Suppressor macrophage (primary cell): Measurements from ENCODE around the gene TPD52L2.
"Not testable (repeated sequence)": the region's sequence is repeated elsewhere in the genome, so short reads cannot be mapped to it uniquely, and the experiment has no call there.

Experiments
- DNase-seq, 4 experiments: peaks; one replicate each; pipeline ENCODE4 v3.0.0-alpha.2; 2020 to 2022

TPD52L2 gene

DNA sequence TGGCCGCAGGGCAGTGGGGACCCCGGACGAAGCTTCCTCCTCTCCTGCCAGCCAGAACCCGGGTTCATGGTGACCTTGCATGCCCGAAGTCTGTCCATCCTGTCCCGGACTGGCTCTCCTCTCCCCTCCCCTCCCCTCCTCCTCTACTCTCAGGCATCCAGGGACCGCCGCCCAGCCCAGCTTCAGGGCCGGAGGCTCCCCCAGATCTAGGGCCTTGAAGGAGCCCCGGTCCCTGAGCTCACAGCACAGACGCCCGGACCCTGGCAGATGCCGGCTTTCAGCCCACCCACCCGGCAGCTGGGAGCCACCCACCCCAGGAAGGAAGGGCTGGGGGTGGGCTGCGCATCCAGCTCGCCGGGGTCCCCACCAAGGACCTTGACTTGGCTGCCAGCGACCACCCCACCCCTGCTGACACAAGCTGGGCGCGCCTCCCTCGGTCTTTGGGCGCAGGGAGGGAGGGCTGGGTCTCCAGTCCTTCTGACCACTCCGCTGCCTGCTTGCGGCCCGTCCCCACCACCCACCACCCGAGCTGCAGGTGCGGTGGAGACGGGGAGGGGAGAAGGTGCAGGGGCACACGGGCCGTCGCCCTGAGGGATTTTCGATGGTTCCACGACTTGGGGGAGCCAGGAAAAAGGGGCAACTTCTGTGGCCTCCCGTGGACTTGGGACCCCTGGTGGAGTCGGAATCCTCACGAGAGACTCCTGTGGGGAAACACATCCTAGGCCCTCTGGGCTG is 9.5 kb upstream of the TPD52L2 start:
- DNase-seq: no peak

DNA sequence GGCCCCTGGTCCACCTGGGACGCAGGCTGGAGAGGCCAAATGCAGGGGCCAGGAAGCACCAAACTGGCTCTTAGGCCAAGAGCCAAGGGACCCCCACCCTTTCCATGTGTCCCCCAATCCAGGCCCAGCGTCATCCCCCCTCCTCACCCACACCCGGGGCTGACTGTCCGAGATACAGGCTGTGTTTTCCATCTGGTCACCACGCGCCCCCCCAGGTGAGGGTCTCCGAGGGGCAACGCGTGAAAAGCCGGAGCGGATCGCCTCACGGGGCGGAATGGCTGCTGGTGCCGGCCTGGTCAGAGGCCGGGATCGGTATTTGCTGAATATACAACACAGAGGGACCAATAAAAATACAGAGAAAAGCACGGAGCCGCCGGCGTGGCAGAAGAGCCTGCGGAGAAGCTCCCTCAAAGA is 9.0 kb upstream of the TPD52L2 start:
- no peak for DNase-seq

DNA sequence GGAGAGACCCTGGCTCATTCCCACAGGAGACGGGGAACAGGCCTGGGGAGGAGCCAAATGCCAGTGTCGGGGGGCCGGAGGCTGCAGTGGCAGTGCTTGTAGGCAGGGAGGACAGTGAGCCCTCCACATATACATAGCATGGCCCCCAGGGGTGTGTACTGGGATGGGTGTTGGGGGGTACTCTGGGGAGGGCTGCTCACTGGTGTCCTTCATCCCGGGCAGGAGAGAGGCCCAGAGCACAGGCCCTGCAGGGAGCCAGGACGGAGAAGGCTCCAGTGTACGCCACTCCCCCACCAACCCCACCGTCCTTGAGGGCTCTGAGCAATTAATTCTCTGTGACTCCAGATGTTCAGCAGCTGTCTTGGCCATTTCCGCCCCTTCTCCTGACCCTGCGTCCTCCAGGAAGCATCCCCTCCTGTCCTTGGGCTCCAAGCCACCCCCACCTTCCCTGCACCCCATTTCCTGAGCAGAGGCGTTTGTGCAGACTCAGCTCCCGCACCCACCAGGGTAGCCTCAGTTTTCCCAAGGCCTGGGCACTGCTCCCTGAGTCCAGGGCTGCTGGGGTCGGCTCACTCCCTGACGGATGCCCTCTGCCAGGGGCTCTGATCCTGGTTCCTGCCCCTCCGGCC is 7.2 kb upstream of the TPD52L2 start:
- peak in 1 of 4 experiments; percentile 49 for DNase-seq

DNA sequence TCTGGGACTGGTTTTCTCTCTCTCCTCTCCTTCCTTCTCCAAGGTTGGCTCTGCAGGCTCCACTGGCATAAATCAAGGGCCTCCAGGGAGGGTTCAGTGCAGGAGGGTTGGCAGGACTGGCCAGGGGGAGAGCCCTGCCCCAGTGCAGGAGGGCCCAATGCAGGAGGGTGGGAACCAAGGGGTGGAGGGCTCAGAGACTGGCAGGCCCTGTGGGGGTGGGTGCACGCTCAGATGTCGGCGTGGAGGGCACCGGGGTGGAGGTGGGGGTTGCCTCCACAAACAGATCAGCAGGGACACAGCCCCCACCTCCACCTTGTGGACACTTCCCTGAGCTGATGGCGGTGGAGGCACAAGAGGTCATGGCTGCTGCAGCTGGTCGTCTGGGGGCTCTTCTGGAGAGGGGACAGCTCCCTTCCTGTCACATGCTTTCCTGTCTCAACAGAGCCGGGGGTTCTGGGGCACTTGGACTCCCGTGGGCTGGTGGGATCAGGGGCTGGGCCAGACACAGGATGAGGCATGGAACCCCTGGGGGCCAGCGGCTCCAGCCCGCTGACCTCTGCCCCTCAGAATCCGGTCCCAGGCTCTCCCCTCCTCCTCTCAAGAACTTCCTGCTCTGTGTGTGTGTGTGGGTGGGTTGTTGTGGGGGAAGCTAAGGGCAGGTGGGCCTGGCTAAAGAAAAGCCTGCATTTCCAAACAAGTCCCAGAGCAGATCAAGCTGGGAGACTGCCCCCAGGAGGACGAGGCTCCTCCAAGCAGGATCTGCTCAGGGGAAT is 6.5 kb upstream of the TPD52L2 start:
- peak; percentile 34 to 77 (median 68) for DNase-seq

DNA sequence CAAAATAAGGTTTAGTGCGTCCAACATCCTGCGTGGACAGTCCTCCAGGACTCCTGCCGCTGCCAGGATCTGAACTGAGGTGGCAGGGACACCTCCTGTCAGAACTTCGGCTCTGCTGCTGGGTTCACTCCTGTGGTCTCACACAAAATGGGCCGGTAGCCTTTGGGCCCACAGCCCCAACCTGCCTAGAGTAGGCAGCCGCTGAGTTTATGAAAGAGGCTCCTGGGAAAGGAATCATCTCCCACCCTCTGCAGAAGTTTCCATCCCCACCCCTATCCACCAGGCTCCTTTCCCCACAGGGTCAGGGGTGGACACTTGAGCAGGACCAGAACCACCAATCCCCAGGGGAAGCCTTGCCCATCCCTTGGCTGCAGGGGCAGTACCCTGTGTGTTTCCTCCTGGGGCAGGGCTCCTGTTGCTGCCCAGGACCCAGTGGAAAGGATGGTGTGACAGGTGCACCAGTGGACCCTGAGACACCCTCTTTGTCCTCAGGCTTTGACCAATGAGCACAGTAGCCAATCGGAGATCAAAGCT is 5.8 kb upstream of the TPD52L2 start:
- DNase-seq: no peak

DNA sequence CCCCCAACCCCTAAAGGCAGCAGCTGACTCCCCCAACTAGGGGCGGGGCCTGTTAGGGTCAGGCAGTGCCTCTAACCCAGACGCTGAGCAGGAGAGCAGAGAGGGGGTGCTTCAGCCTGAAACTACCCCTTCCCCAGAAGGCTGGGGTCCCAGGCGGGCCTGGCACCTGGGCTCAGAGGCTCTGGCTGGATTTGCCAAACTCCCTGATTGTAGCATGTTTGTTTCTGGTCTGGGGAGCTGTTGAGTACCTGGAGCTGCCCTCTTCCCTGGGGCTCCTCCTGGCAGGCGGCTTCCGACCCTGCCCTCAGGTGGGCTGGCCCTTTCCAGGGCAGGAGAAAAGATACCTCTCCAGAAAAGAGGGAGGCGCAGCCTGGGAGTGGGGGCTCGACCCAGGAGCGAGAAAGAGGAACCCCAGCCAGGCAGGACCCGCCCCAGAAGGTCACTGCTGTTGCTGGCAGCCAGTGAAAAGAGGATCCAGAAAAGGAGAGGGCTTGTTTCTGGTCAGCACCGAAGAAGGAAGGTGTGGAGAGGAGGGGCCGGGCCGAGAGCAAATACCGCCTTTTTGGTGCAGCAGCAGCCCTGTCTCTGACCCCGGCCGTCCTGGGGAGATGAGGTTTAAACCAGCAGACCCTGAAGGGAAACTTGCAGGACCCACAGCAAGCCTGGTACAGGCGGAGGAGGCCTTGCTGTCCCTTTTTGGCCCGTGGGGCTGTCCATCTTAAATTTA is 4.6 kb upstream of the TPD52L2 start:
- DNase-seq: peak; percentile 65 to 84 (median 82)

DNA sequence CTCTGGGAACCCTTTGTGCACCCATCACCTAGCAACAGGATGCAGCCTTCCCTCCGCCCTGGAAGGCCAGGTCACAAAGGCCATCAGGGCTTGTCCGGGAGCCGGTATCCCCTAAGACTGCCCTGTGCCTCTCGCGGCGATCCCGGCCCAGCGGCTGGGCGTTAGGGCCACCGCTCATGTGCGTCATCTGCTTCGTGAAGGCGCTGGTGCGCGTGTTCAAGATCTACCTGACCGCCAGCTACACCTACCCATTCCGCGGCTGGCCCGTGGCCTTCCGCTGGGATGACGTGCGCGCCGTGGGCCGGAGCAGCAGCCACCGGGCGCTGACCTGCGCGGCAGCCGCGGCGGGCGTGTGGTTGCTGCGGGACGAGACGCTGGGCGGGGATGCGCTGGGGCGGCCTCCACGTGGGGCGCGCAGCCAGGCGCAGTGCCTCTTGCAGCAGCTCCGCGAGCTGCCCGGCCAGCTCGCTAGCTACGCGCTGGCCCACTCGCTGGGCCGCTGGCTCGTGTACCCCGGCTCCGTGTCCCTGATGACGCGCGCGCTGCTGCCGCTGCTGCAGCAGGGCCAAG is 3.6 kb upstream of the TPD52L2 start, which contains the start of gene ABHD16B:
ABHD16B (plus strand) TSS at position 134 of the 570 bp plus-strand sequence; CDS start at position 177, 43 bp downstream.
- DNase-seq: no peak

DNA sequence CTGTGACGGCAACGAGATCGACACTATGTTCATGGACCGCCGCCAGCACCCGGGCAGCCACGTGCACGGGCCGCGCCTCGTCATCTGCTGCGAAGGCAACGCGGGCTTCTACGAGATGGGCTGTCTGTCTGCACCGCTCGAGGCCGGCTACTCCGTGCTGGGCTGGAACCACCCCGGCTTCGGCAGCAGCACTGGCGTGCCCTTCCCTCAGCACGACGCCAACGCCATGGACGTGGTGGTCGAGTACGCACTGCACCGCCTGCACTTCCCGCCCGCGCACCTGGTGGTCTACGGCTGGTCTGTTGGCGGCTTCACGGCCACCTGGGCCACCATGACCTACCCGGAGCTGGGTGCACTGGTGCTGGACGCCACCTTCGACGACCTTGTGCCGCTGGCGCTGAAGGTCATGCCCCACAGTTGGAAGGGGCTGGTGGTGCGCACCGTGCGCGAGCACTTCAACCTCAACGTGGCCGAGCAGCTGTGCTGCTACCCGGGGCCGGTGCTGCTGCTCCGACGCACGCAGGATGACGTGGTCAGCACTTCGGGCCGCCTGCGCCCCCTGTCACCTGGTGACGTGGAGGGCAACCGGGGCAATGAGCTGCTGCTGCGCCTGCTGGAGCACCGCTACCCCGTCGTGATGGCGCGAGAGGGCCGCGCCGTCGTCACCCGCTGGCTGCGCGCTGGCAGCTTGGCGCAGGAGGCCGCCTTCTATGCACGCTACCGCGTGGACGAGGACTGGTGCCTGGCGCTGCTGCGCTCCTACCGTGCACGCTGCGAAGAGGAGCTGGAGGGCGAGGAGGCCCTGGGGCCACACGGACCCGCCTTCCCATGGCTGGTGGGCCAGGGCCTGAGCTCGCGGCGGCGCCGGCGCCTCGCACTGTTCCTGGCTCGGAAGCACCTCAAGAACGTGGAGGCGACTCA is 2.8 kb upstream of the TPD52L2 start:
- DNase-seq: no peak

DNA sequence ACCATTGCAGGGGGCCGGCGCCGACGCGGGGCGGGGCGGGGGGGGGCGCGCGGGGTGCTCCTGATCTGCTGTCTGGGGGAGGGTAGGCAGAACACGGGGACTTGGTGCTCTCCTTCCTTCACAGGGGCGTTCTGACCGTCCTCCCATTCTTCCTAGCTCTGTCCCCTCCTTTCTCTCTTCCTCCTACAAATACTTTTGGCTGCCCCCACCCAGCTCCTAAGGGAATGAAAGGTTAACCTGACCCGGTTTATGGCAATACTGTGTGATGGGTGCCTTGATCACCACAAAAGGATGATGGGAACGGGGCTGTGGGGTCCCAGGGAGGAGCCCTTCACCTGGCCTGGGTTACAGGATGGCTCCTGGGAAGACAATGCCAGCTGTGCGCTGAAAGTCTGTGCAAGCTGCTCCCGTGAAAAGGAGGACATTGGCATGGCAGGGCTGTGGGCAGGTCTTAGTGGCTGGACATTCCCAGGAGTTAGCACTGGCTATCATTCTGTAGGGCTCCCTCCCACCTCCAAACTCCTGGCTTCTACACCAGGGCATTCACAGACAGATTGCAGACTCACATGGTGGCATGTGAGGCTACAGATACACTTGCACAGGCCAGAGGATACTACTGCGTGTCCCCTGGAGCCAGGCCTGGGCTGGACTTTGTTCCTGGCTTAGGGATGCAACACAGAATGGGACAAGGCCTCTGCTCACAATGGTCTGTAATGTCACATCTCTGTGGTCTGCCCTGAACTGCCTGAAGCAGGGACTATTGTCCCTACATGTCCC is 1.9 kb upstream of the TPD52L2 start:
- DNase-seq: no peak

DNA sequence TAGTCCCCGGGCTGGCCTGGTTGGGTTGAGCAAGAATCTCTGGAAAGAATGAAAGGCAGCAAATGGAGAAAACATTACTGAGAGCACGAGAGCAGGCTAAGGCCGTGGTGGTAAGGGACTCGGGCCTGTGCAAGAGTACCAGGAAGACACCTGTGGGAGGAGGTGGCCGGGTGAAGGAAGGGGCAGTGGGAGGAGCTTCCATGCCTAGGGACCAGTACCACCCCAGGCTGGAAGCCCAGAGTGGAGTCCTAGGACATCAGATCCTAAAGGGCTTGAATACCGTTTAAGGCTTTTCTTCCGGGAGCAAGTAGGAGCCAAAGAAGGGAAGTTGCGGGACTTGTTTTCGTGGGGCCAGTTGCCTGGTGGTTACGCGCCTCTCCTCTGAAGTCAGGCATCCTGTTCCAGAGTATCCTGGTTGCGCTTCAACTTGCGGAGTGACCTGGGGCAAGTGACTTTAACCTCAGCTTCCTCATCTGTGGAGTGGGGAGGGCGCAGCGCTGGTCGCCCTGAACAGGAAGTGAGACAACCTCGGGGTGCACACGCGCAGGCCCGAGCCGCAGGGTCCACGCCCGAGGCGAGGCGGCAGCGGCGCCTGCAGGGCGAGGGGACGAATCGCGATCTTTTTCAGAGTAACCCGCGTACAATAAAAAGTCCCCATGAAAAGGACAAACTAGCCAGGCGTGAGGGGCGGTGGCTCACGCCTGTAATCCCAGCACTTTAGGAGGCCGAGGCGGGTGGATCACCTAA is 1.1 kb upstream of the TPD52L2 start:
- DNase-seq: peak; percentile 97 to 99 (median 98)

DNA sequence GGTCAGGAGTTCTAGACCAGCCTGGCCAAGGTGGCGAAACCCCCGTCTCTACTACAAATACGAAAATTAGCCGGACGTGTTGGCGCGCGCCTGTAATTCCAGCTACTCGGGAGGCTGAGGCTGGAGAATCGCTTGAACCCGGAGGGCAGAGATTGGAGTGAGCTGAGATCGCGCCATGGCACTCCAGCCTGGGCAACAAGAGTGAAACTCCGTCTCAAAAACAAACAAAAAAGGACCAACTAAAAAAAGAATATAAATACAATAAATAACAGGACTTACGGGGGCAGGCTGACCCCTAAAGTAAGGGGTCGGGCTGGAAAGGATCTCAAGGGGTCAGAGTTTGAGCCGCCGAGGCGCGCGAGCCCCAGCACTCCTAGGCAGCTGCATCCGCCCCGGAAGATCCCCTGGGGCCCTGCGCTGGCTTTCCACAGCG is 509 bp upstream of the TPD52L2 start:
- DNase-seq: no peak

DNA sequence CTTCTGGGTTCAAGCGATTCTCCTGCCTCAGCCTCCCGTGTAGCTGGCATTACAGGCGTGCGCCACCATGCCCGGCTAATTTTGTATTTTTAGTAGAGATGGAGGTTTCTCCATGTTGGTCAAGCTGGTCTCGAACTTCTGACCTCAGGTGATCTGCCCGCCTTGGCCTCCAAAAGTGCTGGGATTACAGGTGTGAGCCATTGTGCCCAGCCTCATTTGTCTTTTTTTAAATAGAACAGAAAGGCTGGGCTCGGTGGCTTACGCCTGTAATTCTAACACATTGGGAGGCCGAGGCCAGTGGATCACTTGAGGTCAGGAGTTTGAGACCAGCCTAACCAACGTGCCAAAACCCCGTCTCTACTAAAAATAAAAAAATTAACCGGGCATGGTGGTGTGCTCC is 2.0 kb downstream of the TPD52L2 start:
- DNase-seq: not testable (repeated sequence)

DNA sequence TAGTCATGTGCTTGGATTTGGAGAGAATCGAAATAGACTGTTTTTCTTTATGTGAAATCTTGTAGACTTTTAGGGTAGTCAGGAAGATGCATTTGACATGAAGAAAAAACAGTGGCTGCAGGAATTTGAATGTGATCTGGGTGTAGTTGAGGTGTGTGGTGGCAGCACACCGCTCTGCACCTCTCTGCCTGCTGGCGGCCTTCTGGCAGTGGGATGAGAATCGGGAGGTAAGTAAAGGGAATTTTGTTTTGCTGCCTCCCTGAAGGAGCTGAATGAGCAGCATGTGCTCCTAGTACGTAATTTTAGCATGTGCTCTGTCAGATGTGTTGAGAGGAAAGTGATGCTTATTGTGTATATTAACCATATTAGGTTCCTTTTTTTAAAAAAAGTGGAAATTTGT is 3.2 kb downstream of the TPD52L2 start:
- no peak for DNase-seq

DNA sequence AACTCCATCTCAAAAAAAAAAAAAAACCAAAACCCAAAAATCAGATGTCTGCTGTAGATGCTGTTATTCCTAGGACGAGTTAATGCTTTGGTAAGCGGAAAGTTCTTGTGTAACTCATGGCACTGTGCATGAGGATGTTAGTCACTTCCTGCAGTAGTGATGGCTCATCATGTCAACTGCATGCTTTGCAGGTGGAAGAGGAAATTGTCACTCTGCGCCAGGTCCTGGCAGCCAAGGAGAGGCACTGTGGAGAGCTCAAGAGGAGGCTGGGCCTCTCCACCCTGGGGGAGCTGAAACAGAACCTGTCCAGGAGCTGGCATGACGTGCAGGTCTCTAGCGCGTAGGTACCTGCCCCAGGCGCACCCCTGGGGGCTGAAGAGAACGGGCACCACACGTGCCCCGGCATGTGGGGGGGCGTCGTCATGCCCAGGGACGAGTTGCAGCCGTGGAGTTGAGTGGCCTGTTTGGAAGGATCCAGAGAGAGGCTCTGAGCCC is 8.5 kb downstream of the TPD52L2 start:
- peak; percentile 90 to 99 (median 94) for DNase-seq

DNA sequence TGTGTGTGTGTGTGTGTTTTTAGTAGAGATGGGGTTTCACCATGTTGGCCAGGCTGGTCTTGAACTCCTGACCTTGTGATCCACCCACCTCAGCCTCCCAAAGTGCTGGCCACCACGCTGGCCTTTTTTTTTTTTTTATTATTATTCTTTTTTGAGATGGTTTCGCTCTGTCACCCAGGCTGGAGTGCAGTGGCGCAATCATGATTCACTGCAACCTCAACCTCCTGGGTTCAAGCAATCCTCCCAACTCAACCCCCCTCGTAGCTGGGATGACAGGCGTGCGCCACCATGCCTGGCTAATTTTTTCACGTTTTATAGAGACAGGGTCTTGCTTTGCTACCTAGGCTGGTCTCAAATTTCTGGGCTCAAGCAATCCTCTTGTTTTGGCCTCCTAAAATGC is 9.2 kb downstream of the TPD52L2 start:
- peak; percentile 65 to 79 (median 78) for DNase-seq

DNA sequence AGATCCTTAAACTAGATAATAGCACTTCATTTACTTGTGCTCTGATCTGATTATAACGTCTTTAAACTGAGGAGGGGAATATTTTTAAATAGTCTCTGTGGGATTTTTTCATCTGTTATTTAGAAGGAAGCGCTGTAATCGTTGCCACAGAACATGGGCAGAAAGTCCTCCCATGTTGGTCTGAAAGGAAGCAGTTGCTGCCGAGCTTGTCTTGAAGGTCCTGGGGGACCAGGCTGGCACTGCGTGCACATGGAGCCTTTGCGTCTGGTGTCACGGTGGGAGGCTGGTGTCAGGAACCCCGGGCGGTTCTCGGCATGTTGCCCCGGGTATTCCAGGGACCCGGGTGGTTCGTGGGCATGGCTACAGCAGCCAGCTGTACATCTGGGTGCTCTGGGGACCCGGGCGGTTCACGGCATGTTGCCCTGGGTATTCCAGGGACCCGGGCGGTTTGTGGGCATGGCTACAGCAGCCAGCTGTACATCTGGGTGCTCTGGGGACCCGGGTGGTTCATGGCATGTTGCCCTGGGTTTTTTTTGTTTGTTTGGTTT is 11.5 kb downstream of the TPD52L2 start:
- no peak for DNase-seq

DNA sequence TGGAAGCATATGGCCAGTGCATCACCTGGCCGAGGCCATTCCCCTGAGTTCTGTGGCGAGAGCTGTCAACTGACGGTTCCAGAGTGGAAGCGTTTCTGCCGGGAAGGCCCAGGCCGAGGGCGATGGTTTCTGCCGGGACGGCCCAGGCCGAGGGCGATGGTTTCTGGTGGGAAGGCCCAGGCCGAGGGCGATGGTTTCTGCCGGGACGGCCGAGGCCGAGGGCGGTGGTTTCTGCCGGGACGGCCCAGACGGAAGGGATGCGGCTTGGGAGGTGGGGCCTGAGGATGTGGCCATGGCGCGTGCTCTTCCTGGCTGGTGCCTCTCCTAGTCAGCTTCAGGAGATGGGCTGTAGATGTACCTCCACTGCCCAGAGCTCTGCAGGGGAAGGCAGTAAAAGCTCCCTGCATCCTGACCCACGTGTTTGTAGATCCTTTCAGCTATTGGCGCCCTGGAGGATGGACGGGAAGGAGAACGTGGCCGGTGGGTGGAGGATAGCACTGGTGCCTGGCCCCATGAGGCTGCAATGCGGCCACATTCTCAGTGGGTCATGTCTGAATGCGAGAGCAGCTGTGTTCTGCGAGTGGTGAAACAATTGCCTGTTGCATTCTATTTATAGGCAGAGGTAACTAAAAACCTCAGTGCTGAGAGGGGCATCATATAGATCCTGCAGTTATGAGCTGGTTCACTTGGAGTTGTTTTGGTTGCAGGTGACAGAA is 12.8 kb downstream of the TPD52L2 start:
- DNase-seq: peak in 2 of 4 experiments; percentile 45
